GM12878 (cell line): ENCODE measurements around the gene DSC2. TPM values are rescaled to one million over a fixed set of nuclear protein-coding genes. Genes with fewer than 3 reads are reported as not detected.

Experiments used
- ATAC-seq: fragments of 200-7000 bp; cut with Tn5 transposase; 3 replicates; pipeline ENCODE4 v1.9.1; 2020; ENCODE audit warnings: mild to moderate bottlenecking, moderate library complexity
- BruUV-seq: library from RNA; stranded (reverse); fragments of 400-500 nt; replicated peaks from 2 replicates; lab custom pipeline; 2021; lab: Mats Ljungman, UMichigan
- CTCF ChIA-PET: fragments of 300-600 bp; sonication (Branson Sonifier 250); formaldehyde crosslinking; extraction: SDS; loops from one replicate; lab custom pipeline; 2021; ENCODE audit warnings: inconsistent platforms; lab: Yijun Ruan, JAX
- POLR2A ChIA-PET: fragments of 350-600 bp; formaldehyde crosslinking; extraction: SDS; loops from one replicate; lab custom pipeline; 2021; ENCODE audit warnings: inconsistent platforms; lab: Charles Lee
- RAD21 ChIA-PET: fragments of 300-600 bp; sonication (Branson Sonifier 250); formaldehyde crosslinking; loops from one replicate; lab custom pipeline; 2023; ENCODE audit warnings: antibody characterized with exemption; ENCODE audit not compliant: unreplicated experiment; lab: Charles Lee
- SMC1A ChIA-PET: fragments of 300-600 bp; sonication (Branson Sonifier 250); formaldehyde crosslinking; loops from one replicate; lab custom pipeline; 2023; ENCODE audit not compliant: unreplicated experiment, uncharacterized antibody; lab: Charles Lee
- DNase-seq: peaks from one replicate; pipeline ENCODE4 v3.0.0-alpha.2; 2011; ENCODE audit warnings: low read depth, low spot score
- FAIRE-seq: peaks from 3 replicates; lab custom pipeline; 2011; peaks lifted over from hg19 to GRCh38; lab: Jason Lieb, UNC
- H2AFZ ChIP-seq: 2 replicates; pipeline ENCODE4 v1.6.0; 2011; ENCODE audit warnings: low read depth, low read length, control low read depth; ENCODE audit not compliant: control insufficient read depth
- H3K27ac ChIP-seq: 2 replicates; pipeline ENCODE4 v1.5.1; 2011; ENCODE audit warnings: control low read depth; ENCODE audit not compliant: control insufficient read depth, insufficient read depth
- H3K27me3 ChIP-seq, 2 experiments: replicated peaks in 1 of 2; 2 replicates each; pipeline versions ENCODE4 v1.6.0 to v1.6.1; 2011; ENCODE audit warnings: low read length in 1 of 2; ENCODE audit not compliant: control insufficient read depth in 2 of 2, insufficient read depth in 2 of 2
- H3K36me3 ChIP-seq, 2 experiments: 2 replicates each; pipeline ENCODE4 v1.5.1; 2011; ENCODE audit warnings: low read length in 1 of 2; ENCODE audit not compliant: control insufficient read depth in 2 of 2, insufficient read depth in 2 of 2
- H3K4me1 ChIP-seq: 2 replicates; pipeline ENCODE4 v1.6.1; 2011; ENCODE audit warnings: mild to moderate bottlenecking, low read length, moderate library complexity, mixed read lengths; ENCODE audit not compliant: control insufficient read depth, insufficient read depth
- H3K4me2 ChIP-seq: 2 replicates; pipeline ENCODE4 v1.6.0; 2011; ENCODE audit warnings: control low read depth; ENCODE audit not compliant: control insufficient read depth, insufficient read depth
- H3K4me3 ChIP-seq: fragments of 200-600 bp; sonication (generic); 2 replicates; pipeline ENCODE4 v1.5.1; 2016
- H3K79me2 ChIP-seq: 2 replicates; pipeline ENCODE4 v1.6.0; 2011; ENCODE audit warnings: low read length; ENCODE audit not compliant: control insufficient read depth, insufficient read depth
- H3K9ac ChIP-seq: 2 replicates; pipeline ENCODE4 v1.8.0; 2011; ENCODE audit warnings: low read length, control low read depth, mixed read lengths; ENCODE audit not compliant: control insufficient read depth, insufficient read depth
- H3K9me3 ChIP-seq: replicated peaks from 3 replicates; pipeline ENCODE4 v1.5.1; 2011; ENCODE audit warnings: mild to moderate bottlenecking, low read length; ENCODE audit not compliant: control insufficient read depth, insufficient read depth
- H4K20me1 ChIP-seq: 2 replicates; pipeline ENCODE4 v1.6.0; 2011; ENCODE audit not compliant: control insufficient read depth, insufficient read depth
- ATF2 ChIP-seq: IDR thresholded peaks from 2 replicates; pipeline ENCODE4 v1.6.1; 2012; ENCODE audit warnings: low read length, inconsistent platforms
- CREB1 ChIP-seq: IDR thresholded peaks from 2 replicates; pipeline ENCODE4 v1.6.1; 2012; ENCODE audit warnings: low read depth, mild to moderate bottlenecking, inconsistent platforms
- ETV6 ChIP-seq, 2 experiments: fragments of 450-650 bp in 1 of 2; IDR thresholded peaks in 1 of 2; conservative IDR thresholded peaks in 1 of 2; 2 replicates each; pipeline ENCODE4 v1.6.1; 2014; ENCODE audit warnings: antibody characterized with exemption in 1 of 2, borderline replicate concordance in 1 of 2, low read depth in 1 of 2, mild to moderate bottlenecking in 1 of 2, moderate library complexity in 1 of 2
- TCF7 ChIP-seq: IDR thresholded peaks from 2 replicates; pipeline ENCODE4 v1.6.1; 2014; ENCODE audit warnings: antibody characterized with exemption, borderline replicate concordance
- ZNF687 ChIP-seq: fragments of 450-650 bp; IDR thresholded peaks from 2 replicates; pipeline ENCODE4 v1.6.1; 2017; ENCODE audit warnings: mild to moderate bottlenecking, moderate library complexity
- WGBS: methylation state at CpG from one replicate; pipeline ENCODE4 v1.1.6; 2016; ENCODE audit warnings: low lambda C conversion rate; ENCODE audit not compliant: insufficient replicate concordance, insufficient coverage; ENCODE audit errors: missing lambda C conversion rate; 5-methylcytosine and 5-hydroxymethylcytosine counted together
- in situ Hi-C: fragments of 300-500 bp; cut with MboI; formaldehyde crosslinking; loops from 9 replicates; pipeline ENCODE4 v1.14.3; 2018; ENCODE audit warnings: mixed read lengths
- intact Hi-C: fragments of 100-400 bp; cut with micrococcal nuclease; formaldehyde crosslinking; loops from one replicate; pipeline ENCODE4 v1.14.2; 2022; ENCODE audit not compliant: unreplicated experiment
- polyA plus RNA-seq, 11 experiments: library from polyadenylated mRNA; depleted of rRNA in 4 of 11; unstranded in 6 of 11; stranded (reverse) in 5 of 11; fragments of >200 nt; fragmentation: Nextera tagmentation in 4 of 11; fragmentation: Illumina TruSeq in 1 of 11; extraction: Ambion mirVana in 4 of 11; extraction: Trizol in 1 of 11; gene quantifications; 1 replicate in 1 of 11; 2 replicates in 10 of 11; pipeline versions ENCODE4 v1.2.1 to v1.2.3, GENCODE V29; 2011 to 2016; ENCODE audit warnings: inconsistent platforms in 2 of 11, missing spikeins in 2 of 11, low read depth in 1 of 11
- total RNA-seq, 4 experiments: library from RNA; depleted of rRNA in 3 of 4; stranded (reverse); fragments of >200 nt in 3 of 4; fragmentation: Illumina TruSeq in 1 of 4; extraction: Trizol in 1 of 4; gene quantifications; 2 replicates each; pipeline versions ENCODE4 v1.2.1 to v1.2.3, GENCODE V29; 2013 to 2021
- TF ChIP-seq, protein P1 (sequence below), 3 experiments: IDR thresholded peaks in 2 of 3; conservative IDR thresholded peaks in 1 of 3; 2 replicates each; pipeline ENCODE4 v1.5.1; 2011; ENCODE audit warnings: low read depth in 3 of 3, low read length in 3 of 3, mild to moderate bottlenecking in 3 of 3, control low read depth in 2 of 3, moderate library complexity in 2 of 3, inconsistent platforms in 1 of 3, mixed read lengths in 1 of 3; ENCODE audit not compliant: control insufficient read depth in 2 of 3, insufficient read depth in 1 of 3; ENCODE audit errors: extremely low read depth in 1 of 3
- TF ChIP-seq, protein P2 (sequence below): fragments of 450-650 bp; IDR thresholded peaks from 2 replicates; pipeline ENCODE4 v1.6.1; 2017; ENCODE audit warnings: mild to moderate bottlenecking
- TF ChIP-seq, protein P3 (sequence below): fragments of 450-650 bp; IDR thresholded peaks from 2 replicates; pipeline ENCODE4 v1.6.1; 2017; ENCODE audit warnings: mild to moderate bottlenecking, moderate library complexity

DSC2 gene
- total and polyA plus RNA-seq, 10 of the 15 experiments (the other 5 are each of a cell fraction or from before 2014, with no cell fraction given) = 1.2 to 4.9 (median 3.0) TPM; not detected in 1

- DNase-seq (no peak), ATAC-seq (no peak), FAIRE-seq (no peak)
- Histone ChIP-seq H3K4me3 (no peak overlapping the region), H3K9ac (no peak overlapping the region), H3K4me2 (no peak overlapping the region), H2AFZ (no peak overlapping the region), H3K27me3 (peaks cover 2 to 20% of the 10 kb centered on the region in 2 experiments), H3K27ac (no peak overlapping the region), H3K36me3 (no peaks in the 10 kb centered on the region), H4K20me1 (no peaks in the 10 kb centered on the region), H3K9me3 (peaks cover 6% of the 10 kb centered on the region; the same call in 2 of the 3 replicates), H3K4me1 (no peaks in the 10 kb centered on the region), H3K79me2 (no peaks in the 10 kb centered on the region)
- ChIA-PET RAD21 (no interaction called here), CTCF (no interaction called here), SMC1A (interaction anchor here (0.9 kb wide), 1 partner anchor 15 kb away, joined by 3 read pairs; no protein-coding TSS in a partner anchor), POLR2A (no interaction called here)
- WGBS = 37% methylated on average over 18 of the region's 18 CpGs
- in situ Hi-C loops (no loop called here), intact Hi-C loops (no loop called here)
- BruUV-seq = no TSS peak
- TF ChIP-seq CREB1 = no peak
- TF ChIP-seq, protein P1, sequence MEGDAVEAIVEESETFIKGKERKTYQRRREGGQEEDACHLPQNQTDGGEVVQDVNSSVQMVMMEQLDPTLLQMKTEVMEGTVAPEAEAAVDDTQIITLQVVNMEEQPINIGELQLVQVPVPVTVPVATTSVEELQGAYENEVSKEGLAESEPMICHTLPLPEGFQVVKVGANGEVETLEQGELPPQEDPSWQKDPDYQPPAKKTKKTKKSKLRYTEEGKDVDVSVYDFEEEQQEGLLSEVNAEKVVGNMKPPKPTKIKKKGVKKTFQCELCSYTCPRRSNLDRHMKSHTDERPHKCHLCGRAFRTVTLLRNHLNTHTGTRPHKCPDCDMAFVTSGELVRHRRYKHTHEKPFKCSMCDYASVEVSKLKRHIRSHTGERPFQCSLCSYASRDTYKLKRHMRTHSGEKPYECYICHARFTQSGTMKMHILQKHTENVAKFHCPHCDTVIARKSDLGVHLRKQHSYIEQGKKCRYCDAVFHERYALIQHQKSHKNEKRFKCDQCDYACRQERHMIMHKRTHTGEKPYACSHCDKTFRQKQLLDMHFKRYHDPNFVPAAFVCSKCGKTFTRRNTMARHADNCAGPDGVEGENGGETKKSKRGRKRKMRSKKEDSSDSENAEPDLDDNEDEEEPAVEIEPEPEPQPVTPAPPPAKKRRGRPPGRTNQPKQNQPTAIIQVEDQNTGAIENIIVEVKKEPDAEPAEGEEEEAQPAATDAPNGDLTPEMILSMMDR (IDR thresholded peaks at IDR 0.05 in 2 of 3, conservative IDR thresholded peaks at IDR 0.05 in 1 of 3; ENCODE audit: control insufficient read depth in 2 of 3, extremely low read depth in 1 of 3, insufficient read depth in 1 of 3, low read depth in 3 of 3, low read length in 3 of 3) = no peak
- no peak for TF ChIP-seq ETV6 (conservative IDR thresholded peaks at IDR 0.05 in 1 of 2, IDR thresholded peaks at IDR 0.05 in 1 of 2; ENCODE audit: borderline replicate concordance in 1 of 2, low read depth in 1 of 2)
- no peak for TF ChIP-seq ATF2
- no peak for TF ChIP-seq TCF7
- TF ChIP-seq, protein P2, sequence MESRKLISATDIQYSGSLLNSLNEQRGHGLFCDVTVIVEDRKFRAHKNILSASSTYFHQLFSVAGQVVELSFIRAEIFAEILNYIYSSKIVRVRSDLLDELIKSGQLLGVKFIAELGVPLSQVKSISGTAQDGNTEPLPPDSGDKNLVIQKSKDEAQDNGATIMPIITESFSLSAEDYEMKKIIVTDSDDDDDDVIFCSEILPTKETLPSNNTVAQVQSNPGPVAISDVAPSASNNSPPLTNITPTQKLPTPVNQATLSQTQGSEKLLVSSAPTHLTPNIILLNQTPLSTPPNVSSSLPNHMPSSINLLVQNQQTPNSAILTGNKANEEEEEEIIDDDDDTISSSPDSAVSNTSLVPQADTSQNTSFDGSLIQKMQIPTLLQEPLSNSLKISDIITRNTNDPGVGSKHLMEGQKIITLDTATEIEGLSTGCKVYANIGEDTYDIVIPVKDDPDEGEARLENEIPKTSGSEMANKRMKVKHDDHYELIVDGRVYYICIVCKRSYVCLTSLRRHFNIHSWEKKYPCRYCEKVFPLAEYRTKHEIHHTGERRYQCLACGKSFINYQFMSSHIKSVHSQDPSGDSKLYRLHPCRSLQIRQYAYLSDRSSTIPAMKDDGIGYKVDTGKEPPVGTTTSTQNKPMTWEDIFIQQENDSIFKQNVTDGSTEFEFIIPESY = no peak
- TF ChIP-seq, protein P3, sequence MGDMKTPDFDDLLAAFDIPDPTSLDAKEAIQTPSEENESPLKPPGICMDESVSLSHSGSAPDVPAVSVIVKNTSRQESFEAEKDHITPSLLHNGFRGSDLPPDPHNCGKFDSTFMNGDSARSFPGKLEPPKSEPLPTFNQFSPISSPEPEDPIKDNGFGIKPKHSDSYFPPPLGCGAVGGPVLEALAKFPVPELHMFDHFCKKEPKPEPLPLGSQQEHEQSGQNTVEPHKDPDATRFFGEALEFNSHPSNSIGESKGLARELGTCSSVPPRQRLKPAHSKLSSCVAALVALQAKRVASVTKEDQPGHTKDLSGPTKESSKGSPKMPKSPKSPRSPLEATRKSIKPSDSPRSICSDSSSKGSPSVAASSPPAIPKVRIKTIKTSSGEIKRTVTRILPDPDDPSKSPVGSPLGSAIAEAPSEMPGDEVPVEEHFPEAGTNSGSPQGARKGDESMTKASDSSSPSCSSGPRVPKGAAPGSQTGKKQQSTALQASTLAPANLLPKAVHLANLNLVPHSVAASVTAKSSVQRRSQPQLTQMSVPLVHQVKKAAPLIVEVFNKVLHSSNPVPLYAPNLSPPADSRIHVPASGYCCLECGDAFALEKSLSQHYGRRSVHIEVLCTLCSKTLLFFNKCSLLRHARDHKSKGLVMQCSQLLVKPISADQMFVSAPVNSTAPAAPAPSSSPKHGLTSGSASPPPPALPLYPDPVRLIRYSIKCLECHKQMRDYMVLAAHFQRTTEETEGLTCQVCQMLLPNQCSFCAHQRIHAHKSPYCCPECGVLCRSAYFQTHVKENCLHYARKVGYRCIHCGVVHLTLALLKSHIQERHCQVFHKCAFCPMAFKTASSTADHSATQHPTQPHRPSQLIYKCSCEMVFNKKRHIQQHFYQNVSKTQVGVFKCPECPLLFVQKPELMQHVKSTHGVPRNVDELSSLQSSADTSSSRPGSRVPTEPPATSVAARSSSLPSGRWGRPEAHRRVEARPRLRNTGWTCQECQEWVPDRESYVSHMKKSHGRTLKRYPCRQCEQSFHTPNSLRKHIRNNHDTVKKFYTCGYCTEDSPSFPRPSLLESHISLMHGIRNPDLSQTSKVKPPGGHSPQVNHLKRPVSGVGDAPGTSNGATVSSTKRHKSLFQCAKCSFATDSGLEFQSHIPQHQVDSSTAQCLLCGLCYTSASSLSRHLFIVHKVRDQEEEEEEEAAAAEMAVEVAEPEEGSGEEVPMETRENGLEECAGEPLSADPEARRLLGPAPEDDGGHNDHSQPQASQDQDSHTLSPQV = no peak
- TF ChIP-seq ZNF687 = no peak
These were observed 61.4 kb downstream of the DSC2 start for GRCh38 chr18:31040686-31041270.
